Keratinocyte (primary cell): ENCODE measurements around the gene ABCC3. TPM values are rescaled to one million over a fixed set of nuclear protein-coding genes. Genes with fewer than 3 reads are reported as not detected.

ENCODE experiments used
- DNase-seq: peaks from one replicate; pipeline ENCODE4 v3.0.0-alpha.2; 2011; ENCODE audit warnings: low read depth, missing footprints, low spot score
- FAIRE-seq: peaks from 2 replicates; lab custom pipeline; 2011; peaks lifted over from hg19 to GRCh38; lab: Jason Lieb, UNC
- H2AFZ ChIP-seq: 2 replicates; pipeline ENCODE4 v1.6.0; 2012; ENCODE audit warnings: low read length, control low read depth, inconsistent platforms; ENCODE audit not compliant: control insufficient read depth
- H3K27ac ChIP-seq: 2 replicates; pipeline ENCODE4 v1.5.1; 2011; ENCODE audit warnings: low read length; ENCODE audit not compliant: control insufficient read depth, insufficient read depth
- H3K27me3 ChIP-seq: 3 replicates; pipeline ENCODE4 v1.6.0; 2011; ENCODE audit warnings: low read length; ENCODE audit not compliant: control insufficient read depth, insufficient read depth; ENCODE audit errors: extremely low read depth
- H3K36me3 ChIP-seq, 2 experiments: 2 replicates in 1 of 2; 3 replicates in 1 of 2; pipeline ENCODE4 v1.5.1; 2011; ENCODE audit warnings: low read length in 2 of 2, mild to moderate bottlenecking in 1 of 2; ENCODE audit not compliant: control insufficient read depth in 2 of 2, insufficient read depth in 2 of 2; ENCODE audit errors: extremely low read depth in 1 of 2
- H3K4me1 ChIP-seq: 3 replicates; pipeline ENCODE4 v1.5.1; 2011; ENCODE audit warnings: low read length; ENCODE audit not compliant: control insufficient read depth, insufficient read depth; ENCODE audit errors: extremely low read depth
- H3K4me2 ChIP-seq: 3 replicates; pipeline ENCODE4 v1.6.0; 2011; ENCODE audit warnings: low read depth, low read length; ENCODE audit not compliant: control insufficient read depth, insufficient read depth; ENCODE audit errors: extremely low read depth
- H3K4me3 ChIP-seq, 3 experiments: fragments of 200-600 bp in 1 of 3; sonication (generic) in 1 of 3; 2 replicates in 2 of 3; 3 replicates in 1 of 3; pipeline ENCODE4 v1.5.1; 2011 to 2016; ENCODE audit warnings: low read length in 3 of 3, mild to moderate bottlenecking in 3 of 3, control low read depth in 2 of 3, inconsistent platforms in 1 of 3, low read depth in 1 of 3, mixed read lengths in 1 of 3, mixed run types in 1 of 3, moderate library complexity in 1 of 3; ENCODE audit not compliant: control insufficient read depth in 2 of 3, insufficient read depth in 2 of 3; ENCODE audit errors: extremely low read depth in 1 of 3
- H3K79me2 ChIP-seq: 2 replicates; pipeline ENCODE4 v1.6.0; 2012; ENCODE audit warnings: low read length; ENCODE audit not compliant: control insufficient read depth, insufficient read depth
- H3K9ac ChIP-seq: 3 replicates; pipeline ENCODE4 v1.6.0; 2011; ENCODE audit warnings: low read length; ENCODE audit not compliant: control insufficient read depth, insufficient read depth; ENCODE audit errors: extremely low read depth
- H3K9me1 ChIP-seq: 3 replicates; pipeline ENCODE4 v1.6.0; 2011; ENCODE audit warnings: low read length; ENCODE audit not compliant: control insufficient read depth, insufficient read depth; ENCODE audit errors: extremely low read depth
- H3K9me3 ChIP-seq: 2 replicates; pipeline ENCODE4 v1.5.1; 2012; ENCODE audit warnings: low read depth, low read length; ENCODE audit not compliant: control insufficient read depth
- H4K20me1 ChIP-seq: 3 replicates; pipeline ENCODE4 v1.6.0; 2011; ENCODE audit warnings: low read length; ENCODE audit not compliant: control insufficient read depth, insufficient read depth; ENCODE audit errors: extremely low read depth
- CTCF ChIP-seq, 3 experiments: IDR thresholded peaks in 1 of 3; conservative IDR thresholded peaks in 1 of 3; optimal IDR thresholded peaks in 1 of 3; 2 replicates in 2 of 3; 3 replicates in 1 of 3; pipeline versions ENCODE3 to v1.5.1; 2011; ENCODE audit warnings: low read length in 3 of 3, mild to moderate bottlenecking in 3 of 3, moderate library complexity in 2 of 3, control low read depth in 1 of 3, inconsistent platforms in 1 of 3; ENCODE audit not compliant: insufficient read depth in 2 of 3; ENCODE audit errors: extremely low read depth in 1 of 3
- EZH2 ChIP-seq: IDR thresholded peaks from one replicate; pipeline ENCODE4 v1.6.1; 2012; ENCODE audit warnings: inconsistent platforms, mild to moderate bottlenecking, low read length, moderate library complexity
- dilution Hi-C: fragments of 300-500 bp; cut with MboI; formaldehyde crosslinking; loops from one replicate; pipeline ENCODE4 v1.7.0; 2020; ENCODE audit warnings: low sequenced_read_pairs; ENCODE audit not compliant: extremely low pct_ligation_motif_present
- polyA plus RNA-seq, 5 experiments: library from polyadenylated mRNA; depleted of rRNA in 3 of 5; stranded (reverse) in 3 of 5; stranded (forward) in 1 of 5; unstranded in 1 of 5; fragments of >200 nt; gene quantifications; 1 replicate in 1 of 5; 2 replicates in 3 of 5; 3 replicates in 1 of 5; pipeline versions ENCODE4 v1.2.1 to v1.2.3, GENCODE V29; 2011 to 2012; ENCODE audit warnings: missing spikeins in 2 of 5, low read depth in 1 of 5, low replicate concordance in 1 of 5

The ABCC3 gene
- polyA plus RNA-seq, 1 donor (not counting 4 experiments of a cell fraction or from before 2014, with no cell fraction given): 41.7 TPM

DNA sequence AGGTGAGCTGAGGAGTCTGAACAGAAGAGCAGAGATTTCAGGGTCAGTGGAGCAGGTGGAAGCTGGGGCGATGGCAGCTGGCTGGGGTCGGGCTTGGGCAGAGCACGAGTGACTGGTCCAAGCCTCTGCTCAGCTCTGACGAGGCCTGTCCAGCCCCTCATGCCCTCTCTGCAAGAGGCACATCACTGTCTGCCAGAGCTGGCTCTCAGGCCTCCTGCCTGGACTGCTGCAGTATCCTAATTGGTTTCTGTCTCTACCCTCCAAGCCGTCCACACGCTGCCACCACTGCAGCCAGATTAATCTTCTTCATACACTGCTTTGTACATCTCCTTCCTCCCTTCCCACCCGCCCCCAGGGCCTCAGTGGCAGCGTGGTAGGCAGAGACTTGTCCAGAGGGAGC lies 48.8 kb upstream of the ABCC3 start:
- peaks cover 4% of the 10 kb centered on the region for H3K4me1 ChIP-seq
- H4K20me1 ChIP-seq: no peaks in the 10 kb centered on the region
- dilution Hi-C loops: no loop called here
- no peaks in the 10 kb centered on the region for H3K79me2 ChIP-seq
- FAIRE-seq (no peak), DNase-seq (no peak)
- H3K9me1 ChIP-seq: no peaks in the 10 kb centered on the region
- H2AFZ ChIP-seq: no peak overlapping the region
- H3K27ac ChIP-seq: no peak overlapping the region
- H3K9ac ChIP-seq: no peak overlapping the region
- H3K36me3 ChIP-seq: no peaks in the 10 kb centered on the region
- peaks cover 20% of the 10 kb centered on the region for H3K27me3 ChIP-seq
- TF ChIP-seq EZH2 (no peak), CTCF (optimal IDR thresholded peaks at IDR 0.05 in 1 of 3, IDR thresholded peaks at IDR 0.05 in 1 of 3, conservative IDR thresholded peaks at IDR 0.05 in 1 of 3; ENCODE audit: extremely low read depth in 1 of 3, insufficient read depth in 2 of 3, low read length in 3 of 3) (no peak)
- H3K4me2 ChIP-seq: no peak overlapping the region
- no peak overlapping the region for H3K4me3 ChIP-seq
- no peaks in the 10 kb centered on the region for H3K9me3 ChIP-seq

DNA sequence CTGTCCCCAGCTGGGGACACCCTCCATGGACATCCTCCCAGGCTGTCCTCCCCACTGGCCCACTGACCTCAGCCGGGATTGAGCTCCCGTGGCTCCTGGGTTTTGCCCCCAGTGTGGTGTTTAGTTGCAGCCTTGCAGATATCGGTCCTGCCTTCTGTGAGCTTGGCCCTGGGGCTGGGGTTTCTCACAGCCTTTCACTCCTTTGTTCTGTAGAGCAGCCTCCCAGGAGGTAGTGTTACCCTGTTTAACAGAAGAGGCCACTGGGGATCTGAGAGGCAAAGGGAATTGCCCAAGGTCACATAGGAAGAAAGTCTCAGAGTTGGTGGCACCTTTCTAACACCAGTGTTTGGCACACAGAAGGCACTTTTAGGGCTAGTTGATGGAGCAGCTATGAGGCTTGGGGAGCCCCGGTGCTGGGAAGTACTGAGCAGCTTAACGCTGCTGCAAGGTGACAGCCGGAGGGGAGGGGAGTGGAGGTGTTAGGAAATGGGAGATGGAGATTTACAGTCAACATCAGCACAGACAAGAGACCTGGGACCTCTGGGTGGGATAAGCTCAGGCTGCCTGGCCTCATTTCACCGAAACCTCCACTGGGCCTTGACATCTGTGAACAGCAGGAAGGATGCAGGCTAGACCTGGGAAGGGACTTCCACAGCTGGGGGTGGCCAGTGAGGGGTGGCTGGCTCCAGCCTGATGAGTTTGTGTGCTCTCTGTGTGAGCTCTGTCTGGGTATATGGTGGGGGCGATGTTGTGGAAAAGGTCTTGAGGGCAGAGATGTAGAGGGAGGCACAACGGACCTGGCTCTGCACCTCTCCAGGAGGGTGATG lies 48.0 kb upstream of the ABCC3 start:
- peaks cover 13% of the 10 kb centered on the region for H3K27me3 ChIP-seq
- no peaks in the 10 kb centered on the region for H4K20me1 ChIP-seq
- FAIRE-seq (no peak), DNase-seq (no peak)
- H3K9me1 ChIP-seq: no peaks in the 10 kb centered on the region
- H3K4me1 ChIP-seq: peaks cover 4% of the 10 kb centered on the region
- no peak overlapping the region for H3K4me2 ChIP-seq
- H3K9ac ChIP-seq: no peak overlapping the region
- no peaks in the 10 kb centered on the region for H3K36me3 ChIP-seq
- no peaks in the 10 kb centered on the region for H3K79me2 ChIP-seq
- H2AFZ ChIP-seq: no peak overlapping the region
- dilution Hi-C loops: no loop called here
- TF ChIP-seq CTCF (optimal IDR thresholded peaks at IDR 0.05 in 1 of 3, IDR thresholded peaks at IDR 0.05 in 1 of 3, conservative IDR thresholded peaks at IDR 0.05 in 1 of 3; ENCODE audit: extremely low read depth in 1 of 3, insufficient read depth in 2 of 3, low read length in 3 of 3): no peak
- no peak for TF ChIP-seq EZH2
- no peak overlapping the region for H3K4me3 ChIP-seq
- H3K27ac ChIP-seq: no peak overlapping the region
- H3K9me3 ChIP-seq: no peaks in the 10 kb centered on the region
